HepG2 (cell line): ENCODE measurements around the gene SPACA4. TPM values are rescaled to one million over a fixed set of nuclear protein-coding genes. Genes with fewer than 3 reads are reported as not detected.

ENCODE experiments used
- CCDC6 ChIP-seq: sonication (generic); formaldehyde crosslinking; IDR thresholded peaks from 2 replicates; pipeline ENCODE4 v1.8.1; 2022; ENCODE audit warnings: mild to moderate bottlenecking, missing genetic modification reagents, moderate library complexity
- RXRB ChIP-seq: IDR thresholded peaks from 2 replicates; pipeline ENCODE4 v1.6.1; 2016; ENCODE audit warnings: borderline replicate concordance, missing genetic modification reagents, missing compliant biosample characterization
- TARDBP ChIP-seq: sonication (generic); formaldehyde crosslinking; IDR thresholded peaks from 2 replicates; pipeline ENCODE4 v1.8.0; 2022; ENCODE audit warnings: mild to moderate bottlenecking, missing genetic modification reagents
- TBX2 ChIP-seq: sonication (generic); formaldehyde crosslinking; IDR thresholded peaks from 2 replicates; pipeline ENCODE4 v1.5.0; 2020; ENCODE audit warnings: missing genetic modification reagents, mild to moderate bottlenecking, borderline replicate concordance
- THRA ChIP-seq: sonication (generic); formaldehyde crosslinking; IDR thresholded peaks from 2 replicates; pipeline ENCODE4 v1.4.0; 2020; ENCODE audit warnings: missing genetic modification reagents, borderline replicate concordance
- YEATS2 ChIP-seq: sonication (generic); formaldehyde crosslinking; IDR thresholded peaks from 2 replicates; pipeline ENCODE4 v1.4.0; 2020; ENCODE audit warnings: missing genetic modification reagents, borderline replicate concordance
- polyA plus RNA-seq, 8 experiments: library from polyadenylated mRNA; depleted of rRNA in 3 of 8; stranded (reverse) in 7 of 8; unstranded in 1 of 8; fragments of >200 nt; fragmentation: Illumina TruSeq in 4 of 8; extraction: Trizol in 4 of 8; gene quantifications; 2 replicates each; pipeline versions ENCODE4 v1.2.1 to v1.2.3, GENCODE V29; 2011 to 2016; ENCODE audit warnings: low read depth in 4 of 8, missing spikeins in 1 of 8, mixed read lengths in 1 of 8; ENCODE audit not compliant: insufficient read depth in 1 of 8
- total RNA-seq, 5 experiments: library from RNA; depleted of rRNA; stranded (reverse); fragments of >200 nt; fragmentation: Illumina TruSeq; extraction: Trizol; gene quantifications; 2 replicates each; pipeline ENCODE4 v1.2.3, GENCODE V29; 2016; ENCODE audit warnings: low read depth in 1 of 5
- TF ChIP-seq, protein P1 (sequence below): sonication (generic); formaldehyde crosslinking; IDR thresholded peaks from 2 replicates; pipeline ENCODE4 v1.4.0; 2020; ENCODE audit warnings: missing genetic modification reagents, low read depth, mild to moderate bottlenecking, borderline replicate concordance
- TF ChIP-seq, protein P2 (sequence below): sonication (generic); formaldehyde crosslinking; IDR thresholded peaks from 2 replicates; pipeline ENCODE4 v1.8.1; 2022; ENCODE audit warnings: low read depth, mild to moderate bottlenecking, missing genetic modification reagents

SPACA4 gene
- total and polyA plus RNA-seq, 2 of the 13 experiments (the other 11 are each of a cell fraction or from before 2014, with no cell fraction given), result not detected

DNA sequence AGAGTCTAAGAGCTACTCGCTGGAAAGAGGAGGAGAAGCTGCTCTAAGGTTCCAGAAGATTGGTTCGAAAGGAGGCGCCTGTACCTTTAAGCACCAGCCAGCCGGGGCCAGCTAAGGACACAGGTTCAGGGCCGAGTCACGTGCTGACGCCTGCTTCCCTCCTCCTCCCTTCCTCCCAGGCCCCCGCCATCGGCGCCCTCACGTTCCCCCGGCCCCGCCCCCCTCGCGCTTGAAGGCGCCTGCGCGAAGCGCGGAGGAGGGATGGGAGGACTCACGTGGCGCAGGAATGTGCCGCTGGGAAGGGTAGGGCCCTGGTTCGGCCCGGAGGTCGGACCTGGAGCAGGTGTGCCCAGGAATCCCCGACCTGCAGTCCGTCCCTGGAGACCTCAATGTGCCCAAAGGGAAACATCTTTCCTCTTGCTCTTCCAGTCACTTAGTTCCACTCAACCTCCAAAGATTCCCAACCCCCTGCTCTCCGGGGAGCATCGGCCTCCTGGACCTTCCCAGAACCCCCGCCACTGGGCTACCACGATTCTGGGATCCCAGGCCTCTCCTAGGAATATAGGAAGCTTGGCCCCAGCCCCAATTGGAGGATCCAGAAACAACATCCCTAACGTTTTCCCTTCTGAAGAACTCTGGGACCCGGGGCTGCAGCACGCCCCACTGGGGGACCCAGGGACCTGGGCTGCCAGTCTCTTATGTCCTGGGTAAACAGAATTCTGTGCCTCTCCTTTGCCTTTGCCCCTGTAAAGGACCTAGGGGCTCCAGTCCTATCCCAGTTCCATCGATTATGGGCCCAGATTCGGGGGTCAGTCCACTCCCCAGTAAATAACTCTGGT, 28.1 kb downstream of the SPACA4 start (continued):
- TF ChIP-seq TBX2 (CRISPR knock-in tag) (peak; percentile 81), YEATS2 (CRISPR knock-in tag) (peak; percentile 48; the same call in 1 of the 2 replicates), THRA (peak; percentile 100), CCDC6 (CRISPR knock-in tag) (peak; percentile 32; the same call in 1 of the 2 replicates), RXRB (peak; percentile 100), TARDBP (CRISPR knock-in tag) (0 out of 2 replicates have a peak, but pooled peaks have one; percentile 59)
- TF ChIP-seq, protein P1, sequence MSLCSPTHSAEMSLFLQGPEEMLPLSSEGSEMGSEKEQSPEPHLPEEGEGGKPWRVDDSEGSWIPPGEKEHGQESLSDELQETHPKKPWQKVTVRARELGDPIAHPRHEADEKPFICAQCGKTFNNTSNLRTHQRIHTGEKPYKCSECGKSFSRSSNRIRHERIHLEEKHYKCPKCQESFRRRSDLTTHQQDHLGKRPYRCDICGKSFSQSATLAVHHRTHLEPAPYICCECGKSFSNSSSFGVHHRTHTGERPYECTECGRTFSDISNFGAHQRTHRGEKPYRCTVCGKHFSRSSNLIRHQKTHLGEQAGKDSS (CRISPR knock-in tag), result peak; percentile 57; the same call in 1 of the 2 replicates
- TF ChIP-seq, protein P2, sequence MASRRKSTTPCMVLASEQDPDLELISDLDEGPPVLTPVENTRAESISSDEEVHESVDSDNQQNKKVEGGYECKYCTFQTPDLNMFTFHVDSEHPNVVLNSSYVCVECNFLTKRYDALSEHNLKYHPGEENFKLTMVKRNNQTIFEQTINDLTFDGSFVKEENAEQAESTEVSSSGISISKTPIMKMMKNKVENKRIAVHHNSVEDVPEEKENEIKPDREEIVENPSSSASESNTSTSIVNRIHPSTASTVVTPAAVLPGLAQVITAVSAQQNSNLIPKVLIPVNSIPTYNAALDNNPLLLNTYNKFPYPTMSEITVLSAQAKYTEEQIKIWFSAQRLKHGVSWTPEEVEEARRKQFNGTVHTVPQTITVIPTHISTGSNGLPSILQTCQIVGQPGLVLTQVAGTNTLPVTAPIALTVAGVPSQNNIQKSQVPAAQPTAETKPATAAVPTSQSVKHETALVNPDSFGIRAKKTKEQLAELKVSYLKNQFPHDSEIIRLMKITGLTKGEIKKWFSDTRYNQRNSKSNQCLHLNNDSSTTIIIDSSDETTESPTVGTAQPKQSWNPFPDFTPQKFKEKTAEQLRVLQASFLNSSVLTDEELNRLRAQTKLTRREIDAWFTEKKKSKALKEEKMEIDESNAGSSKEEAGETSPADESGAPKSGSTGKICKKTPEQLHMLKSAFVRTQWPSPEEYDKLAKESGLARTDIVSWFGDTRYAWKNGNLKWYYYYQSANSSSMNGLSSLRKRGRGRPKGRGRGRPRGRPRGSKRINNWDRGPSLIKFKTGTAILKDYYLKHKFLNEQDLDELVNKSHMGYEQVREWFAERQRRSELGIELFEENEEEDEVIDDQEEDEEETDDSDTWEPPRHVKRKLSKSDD, result no peak
